Pons (tissue), 1 donor: Measurements from ENCODE around the gene COMMD7.

ENCODE experiments used
- DNase-seq: peaks from one replicate; pipeline ENCODE4 v3.0.0-alpha.2; 2016; ENCODE audit warnings: low spot score

The COMMD7 gene

GRCh38 chr20:32743237-32744112 lies at the start of gene COMMD7:
Gene COMMD7 (minus strand): TSS chr20:32743467. CDS start chr20:32743391, 76 bp downstream.
- peak; percentile 33 for DNase-seq

- DNase-seq = no peak
These were observed 49.6 kb upstream of the COMMD7 start for GRCh38 chr20:32792731-32793458.

- DNase-seq = no peak
These were observed 49.0 kb upstream of the COMMD7 start for GRCh38 chr20:32792316-32792715.

- DNase-seq = no peak
These were observed 47.4 kb upstream of the COMMD7 start for GRCh38 chr20:32790751-32791057.

- peak; percentile 82 for DNase-seq
These were observed 46.9 kb upstream of the COMMD7 start for GRCh38 chr20:32789896-32790750.

GRCh38 chr20:32787168-32787567 lies 43.9 kb upstream of the COMMD7 start:
- no peak for DNase-seq

- DNase-seq = no peak
These were observed 42.9 kb upstream of the COMMD7 start for GRCh38 chr20:32786059-32786760.

GRCh38 chr20:32784369-32785080 lies 41.3 kb upstream of the COMMD7 start:
- DNase-seq = no peak

GRCh38 chr20:32780749-32781655 lies 37.7 kb upstream of the COMMD7 start:
- peak; percentile 91 for DNase-seq

GRCh38 chr20:32780278-32780677 lies 37.0 kb upstream of the COMMD7 start:
- no peak for DNase-seq

GRCh38 chr20:32779500-32780211 lies 36.4 kb upstream of the COMMD7 start:
- no peak for DNase-seq

- no peak for DNase-seq
These were observed 34.1 kb upstream of the COMMD7 start for GRCh38 chr20:32777177-32777956.

- DNase-seq = no peak
These were observed 32.2 kb upstream of the COMMD7 start for GRCh38 chr20:32775336-32775991.

- DNase-seq = no peak
These were observed 30.6 kb upstream of the COMMD7 start for GRCh38 chr20:32773855-32774254.

GRCh38 chr20:32773223-32773622 lies 30.0 kb upstream of the COMMD7 start:
- no peak for DNase-seq

- no peak for DNase-seq
These were observed 28.8 kb upstream of the COMMD7 start for GRCh38 chr20:32772046-32772445.

GRCh38 chr20:32767418-32768198 lies 24.3 kb upstream of the COMMD7 start:
- no peak for DNase-seq
